Sciatic nerve (tissue), 2 donors: ENCODE results near the gene GABRG3. TPM values are rescaled to one million over a fixed set of nuclear protein-coding genes. Genes with fewer than 3 reads are reported as not detected.

ENCODE experiments used
- ATAC-seq: fragments of 200-7000 bp; cut with Tn5 transposase; one replicate; pipeline ENCODE4 v1.9.1; 2020; ENCODE audit warnings: mild to moderate bottlenecking, moderate library complexity
- DNase-seq: peaks from one replicate; pipeline ENCODE4 v3.0.0-alpha.2; 2020; ENCODE audit warnings: low spot score
- intact Hi-C: fragments of 100-400 bp; cut with DNase I; formaldehyde crosslinking; loops from one replicate; pipeline ENCODE4 v1.14.2; 2022
- total RNA-seq: library from RNA; stranded (reverse); fragmentation: NEBNext Ultra II Directional; extraction: Animal tissue kit (Norgen Biotek cat#: 25700); gene quantifications from one replicate; pipeline ENCODE4 v1.2.1, GENCODE V29; 2021
- donor health status: DM: no; HTN: no; CAD: no.
- donor health status: DM: no; HTN: no; CAD: no.

GABRG3 gene
- not detected for total RNA-seq

GRCh38 chr15:26970712-26971210 lies at the start of gene GABRG3:
GABRG3 (plus strand) TSS chr15:26971181.
- ATAC-seq (no peak), DNase-seq (no peak)
- intact Hi-C loops = no loop called here

- DNase-seq (no peak), ATAC-seq (no peak)
- intact Hi-C loops = no loop called here
Observed at GRCh38 chr15:26921433-26921832, 49.5 kb upstream of the GABRG3 start.

- DNase-seq = no peak
- no peak for ATAC-seq
- intact Hi-C loops = no loop called here
Observed at GRCh38 chr15:26926081-26926480, 44.9 kb upstream of the GABRG3 start.

GRCh38 chr15:26928051-26928450 lies 42.9 kb upstream of the GABRG3 start:
- ATAC-seq = no peak
- intact Hi-C loops = no loop called here
- no peak for DNase-seq

GRCh38 chr15:26929588-26929987 lies 41.4 kb upstream of the GABRG3 start:
- intact Hi-C loops = no loop called here
- ATAC-seq = no peak
- no peak for DNase-seq

- ATAC-seq (no peak), DNase-seq (no peak)
- intact Hi-C loops = no loop called here
Observed at GRCh38 chr15:26934848-26935247, 36.1 kb upstream of the GABRG3 start.

- intact Hi-C loops = no loop called here
- DNase-seq = no peak
- no peak for ATAC-seq
Observed at GRCh38 chr15:26935322-26935721, 35.7 kb upstream of the GABRG3 start.

GRCh38 chr15:26936502-26936901 lies 34.5 kb upstream of the GABRG3 start:
- ATAC-seq (no peak), DNase-seq (no peak)
- intact Hi-C loops = no loop called here

GRCh38 chr15:26937134-26937533 lies 33.8 kb upstream of the GABRG3 start:
- intact Hi-C loops = no loop called here
- DNase-seq = no peak
- peak; percentile 18 for ATAC-seq

- intact Hi-C loops = no loop called here
- ATAC-seq = no peak
- no peak for DNase-seq
Observed at GRCh38 chr15:26939398-26939797, 31.6 kb upstream of the GABRG3 start.

GRCh38 chr15:26941489-26941888 lies 29.5 kb upstream of the GABRG3 start:
- DNase-seq = no peak
- intact Hi-C loops = no loop called here
- ATAC-seq = no peak

- intact Hi-C loops = no loop called here
- ATAC-seq (peak; percentile 87), DNase-seq (no peak)
Observed at GRCh38 chr15:26943866-26944265, 27.1 kb upstream of the GABRG3 start.

- ATAC-seq = no peak
- DNase-seq = no peak
- intact Hi-C loops = no loop called here
Observed at GRCh38 chr15:26945046-26945445, 25.9 kb upstream of the GABRG3 start.

- no peak for ATAC-seq
- intact Hi-C loops = no loop called here
- DNase-seq = no peak
Observed at GRCh38 chr15:26950001-26950400, 21.0 kb upstream of the GABRG3 start.

- DNase-seq (no peak), ATAC-seq (no peak)
- intact Hi-C loops = no loop called here
Observed at GRCh38 chr15:26954403-26954802, 16.6 kb upstream of the GABRG3 start.

- ATAC-seq (no peak), DNase-seq (no peak)
- intact Hi-C loops = no loop called here
Observed at GRCh38 chr15:26967719-26968269, 3.2 kb upstream of the GABRG3 start.

GRCh38 chr15:26968806-26969205 lies 2.2 kb upstream of the GABRG3 start:
- intact Hi-C loops = no loop called here
- ATAC-seq (no peak), DNase-seq (no peak)

- no peak for DNase-seq
- intact Hi-C loops = no loop called here
- ATAC-seq = no peak
Observed at GRCh38 chr15:26971271-26972018, 464 bp downstream of the GABRG3 start.

GRCh38 chr15:26972636-26973035 lies 1.7 kb downstream of the GABRG3 start:
- ATAC-seq (no peak), DNase-seq (no peak)
- intact Hi-C loops = no loop called here

- no peak for ATAC-seq
- DNase-seq = no peak
- intact Hi-C loops = no loop called here
Observed at GRCh38 chr15:26974120-26974780, 3.3 kb downstream of the GABRG3 start.
